CD14-positive monocyte (primary cell): ENCODE data around the gene CTNNA3. TPM values are rescaled to one million over a fixed set of nuclear protein-coding genes. Genes with fewer than 3 reads are reported as not detected.

Source experiments
- DNase-seq, 3 donors: peaks; one replicate each; pipeline ENCODE4 v3.0.0-alpha.2; 2011 to 2022
- H2AFZ ChIP-seq: 2 replicates; pipeline ENCODE4 v1.6.0; 2012; ENCODE audit warnings: mild to moderate bottlenecking, low read depth, low read length, inconsistent platforms; ENCODE audit not compliant: insufficient read depth, poor library complexity, severe bottlenecking
- H3K27ac ChIP-seq, 2 donors: 1 replicate in 1 of 2; 2 replicates in 1 of 2; pipeline ENCODE4 v1.5.1; 2012 to 2013; ENCODE audit warnings: low read length in 2 of 2, control low read depth in 1 of 2, inconsistent platforms in 1 of 2, low read depth in 1 of 2, mild to moderate bottlenecking in 1 of 2
- H3K27me3 ChIP-seq, 2 donors: one replicate each; pipeline versions ENCODE4 v1.6.0 to v1.6.1; 2011 to 2013; ENCODE audit warnings: low read length in 2 of 2; ENCODE audit not compliant: control insufficient read depth in 2 of 2, insufficient read depth in 2 of 2
- H3K36me3 ChIP-seq, 2 donors: replicated peaks in 1 of 2; 1 replicate in 1 of 2; 2 replicates in 1 of 2; pipeline versions ENCODE4 v1.5.1 to v1.6.1; 2012 to 2013; ENCODE audit warnings: low read length in 2 of 2, control low read depth in 1 of 2, inconsistent platforms in 1 of 2, mild to moderate bottlenecking in 1 of 2; ENCODE audit not compliant: insufficient read depth in 2 of 2, control insufficient read depth in 1 of 2
- H3K4me1 ChIP-seq, 2 donors: 1 replicate in 1 of 2; 2 replicates in 1 of 2; pipeline versions ENCODE4 v1.5.1 to v1.6.1; 2012 to 2013; ENCODE audit warnings: low read length in 2 of 2, control low read depth in 1 of 2, inconsistent platforms in 1 of 2, mild to moderate bottlenecking in 1 of 2, moderate library complexity in 1 of 2; ENCODE audit not compliant: insufficient read depth in 2 of 2, control insufficient read depth in 1 of 2
- H3K4me2 ChIP-seq: replicated peaks from 2 replicates; pipeline ENCODE3; 2012; ENCODE audit warnings: low read length, moderate library complexity, mild to moderate bottlenecking; ENCODE audit not compliant: poor library complexity, severe bottlenecking; ENCODE audit errors: extremely low read depth
- H3K4me3 ChIP-seq, 3 experiments: fragments of 200-600 bp in 1 of 3; sonication (generic) in 1 of 3; replicated peaks in 1 of 3; 1 replicate in 2 of 3; 2 replicates in 1 of 3; pipeline ENCODE4 v1.5.1; 2011 to 2013; ENCODE audit warnings: low read length in 3 of 3, mild to moderate bottlenecking in 3 of 3, control low read depth in 2 of 3, low read depth in 2 of 3, inconsistent platforms in 1 of 3, moderate library complexity in 1 of 3
- H3K79me2 ChIP-seq: 2 replicates; pipeline ENCODE4 v1.6.0; 2012; ENCODE audit warnings: mild to moderate bottlenecking, control low read depth, inconsistent platforms, low read length, moderate library complexity; ENCODE audit not compliant: insufficient read depth
- H3K9ac ChIP-seq: 2 replicates; pipeline ENCODE4 v1.6.0; 2017; ENCODE audit warnings: low read length, mild to moderate bottlenecking; ENCODE audit not compliant: insufficient read depth, poor library complexity, severe bottlenecking
- H3K9me3 ChIP-seq, 2 donors: replicated peaks in 1 of 2; 1 replicate in 1 of 2; 2 replicates in 1 of 2; pipeline versions ENCODE4 v1.5.1 to v1.6.1; 2012 to 2013; ENCODE audit warnings: low read length in 2 of 2, control low read depth in 1 of 2; ENCODE audit not compliant: control insufficient read depth in 1 of 2, insufficient read depth in 1 of 2
- H4K20me1 ChIP-seq: 2 replicates; pipeline ENCODE4 v1.6.0; 2012; ENCODE audit warnings: mild to moderate bottlenecking, low read length, control low read depth, moderate library complexity; ENCODE audit not compliant: insufficient read depth
- H3K27ac Mint-ChIP-seq, 7 donors: one replicate each; pipeline ENCODE4 v1.8.0; 2020; ENCODE audit warnings: mild to moderate bottlenecking in 7 of 7, mixed read lengths in 7 of 7, moderate library complexity in 6 of 7, inconsistent platforms in 2 of 7
- H3K27me3 Mint-ChIP-seq, 3 donors: one replicate each; pipeline ENCODE4 v1.8.0; 2021 to 2022; ENCODE audit warnings: low read depth in 3 of 3, mild to moderate bottlenecking in 3 of 3, mixed read lengths in 3 of 3, moderate library complexity in 3 of 3, inconsistent platforms in 1 of 3
- H3K36me3 Mint-ChIP-seq, 2 donors: one replicate each; pipeline ENCODE4 v1.8.0; 2020; ENCODE audit warnings: mixed read lengths in 2 of 2, inconsistent platforms in 1 of 2, mild to moderate bottlenecking in 1 of 2
- H3K4me1 Mint-ChIP-seq: one replicate; pipeline ENCODE4 v1.8.0; 2020; ENCODE audit warnings: mild to moderate bottlenecking, mixed read lengths
- H3K4me3 Mint-ChIP-seq, 2 donors: one replicate each; pipeline ENCODE4 v1.8.0; 2020; ENCODE audit warnings: mild to moderate bottlenecking in 2 of 2, mixed read lengths in 2 of 2, moderate library complexity in 1 of 2
- H3K9me3 Mint-ChIP-seq, 7 donors: one replicate each; pipeline ENCODE4 v1.8.0; 2020 to 2022; ENCODE audit warnings: mixed read lengths in 7 of 7, mild to moderate bottlenecking in 6 of 7, moderate library complexity in 6 of 7, inconsistent platforms in 2 of 7
- CTCF ChIP-seq: fragments of 200-600 bp; IDR thresholded peaks from one replicate; pipeline ENCODE4 v1.8.0; 2022; ENCODE audit warnings: antibody characterized with exemption, mild to moderate bottlenecking
- WGBS: methylation state at CpG from one replicate; pipeline ENCODE4 v1.1.5; 2013; ENCODE audit warnings: missing lambda C conversion rate; ENCODE audit not compliant: insufficient coverage; 5-methylcytosine and 5-hydroxymethylcytosine counted together
- intact Hi-C, 2 donors: fragments of 100-400 bp; cut with micrococcal nuclease; formaldehyde crosslinking; loops; one replicate each; pipeline versions ENCODE4 v1.15.0 to v1.15.1; 2023
- polyA plus RNA-seq, 3 donors: library from polyadenylated mRNA; depleted of rRNA in 1 of 3; unstranded in 2 of 3; stranded (reverse) in 1 of 3; fragments of 300-500 nt in 2 of 3; fragments of >200 nt in 1 of 3; fragmentation: Illumina TruSeq in 2 of 3; gene quantifications; 1 replicate in 2 of 3; 2 replicates in 1 of 3; pipeline ENCODE4 v1.2.3, GENCODE V29; 2012 to 2021

Gene CTNNA3
- polyA plus RNA-seq, 3 donors, result not detected

- Histone ChIP-seq H3K4me3 (no peak overlapping the region), H3K36me3 (no peaks in the 10 kb centered on the region), H3K79me2 (no peaks in the 10 kb centered on the region), H4K20me1 (no peaks in the 10 kb centered on the region), H2AFZ (no peak overlapping the region), H3K4me1 (no peaks in the 10 kb centered on the region), H3K9me3 (no peaks in the 10 kb centered on the region), H3K4me2 (no peak overlapping the region), H3K27me3 (no peaks in the 10 kb centered on the region), H3K9ac (no peak overlapping the region), H3K27ac (no peak overlapping the region)
- WGBS, result 78% methylated on average over 1 of the region's 3 CpGs
- intact Hi-C loops, result no loop called here
- no peak overlapping the region for H3K27ac Mint-ChIP-seq
- no peaks in the 10 kb centered on the region for H3K4me1 Mint-ChIP-seq
- no peak for TF ChIP-seq CTCF
- H3K4me3 Mint-ChIP-seq, result no peak overlapping the region
- no peaks in the 10 kb centered on the region for H3K36me3 Mint-ChIP-seq
- DNase-seq, result no peak
- peaks cover 0 to 4% (median 0%) of the 10 kb centered on the region in 7 donors for H3K9me3 Mint-ChIP-seq
- H3K27me3 Mint-ChIP-seq, result peaks cover 0 to 2% (median 0%) of the 10 kb centered on the region in 3 donors
Measured at GRCh38 chr10:66294538-66294937, 1401.5 kb downstream of the CTNNA3 start.

GRCh38 chr10:66292922-66293321 is 1403.1 kb downstream of the CTNNA3 start:
- H3K79me2 ChIP-seq, result no peaks in the 10 kb centered on the region
- H4K20me1 ChIP-seq, result no peaks in the 10 kb centered on the region
- no peak for TF ChIP-seq CTCF
- H3K9me3 Mint-ChIP-seq, result peaks cover 0 to 4% (median 0%) of the 10 kb centered on the region in 7 donors
- no peaks in the 10 kb centered on the region for H3K36me3 Mint-ChIP-seq
- H3K4me1 Mint-ChIP-seq, result no peaks in the 10 kb centered on the region
- no peak overlapping the region for H2AFZ ChIP-seq
- no peak overlapping the region for H3K4me2 ChIP-seq
- H3K9ac ChIP-seq, result no peak overlapping the region
- intact Hi-C loops, result no loop called here
- H3K4me3 Mint-ChIP-seq, result no peak overlapping the region
- no peaks in the 10 kb centered on the region for H3K9me3 ChIP-seq
- H3K4me3 ChIP-seq, result no peak overlapping the region
- H3K27me3 Mint-ChIP-seq, result no peaks in the 10 kb centered on the region
- no peaks in the 10 kb centered on the region for H3K36me3 ChIP-seq
- H3K4me1 ChIP-seq, result no peaks in the 10 kb centered on the region
- H3K27ac ChIP-seq, result no peak overlapping the region
- H3K27ac Mint-ChIP-seq, result no peak overlapping the region
- no peak for DNase-seq
- no peaks in the 10 kb centered on the region for H3K27me3 ChIP-seq
